ENCODE results near the gene LDLRAD3. TPM values are rescaled to one million over a fixed set of nuclear protein-coding genes. Genes with fewer than 3 reads are reported as not detected.

Gene LDLRAD3
- total RNA-seq, 1 experiment from 2014 or later = 19.0 TPM

GRCh38 chr11:36167073-36167472 lies 223.2 kb downstream of the LDLRAD3 start:
- Histone ChIP-seq H3K4me1 (ENCODE audit: control insufficient read depth in 1 of 2, insufficient read depth in 2 of 2, low read length in 2 of 2) (no peaks in the 10 kb centered on the region), H2AFZ (ENCODE audit: low read depth, low read length, poor library complexity, severe bottlenecking) (no peak overlapping the region), H3K27me3 (ENCODE audit: insufficient read depth, low read length) (no peaks in the 10 kb centered on the region), H3K9me2 (ENCODE audit: insufficient read depth) (no peaks in the 10 kb centered on the region), H3K27ac (ENCODE audit: low read depth, low read length) (no peak overlapping the region), H3K4me3 (replicated peaks in 1 of 2; ENCODE audit: low read depth in 1 of 2, low read length in 2 of 2) (no peak overlapping the region), H3K9me3 (ENCODE audit: control insufficient read depth in 1 of 2, insufficient read depth in 1 of 2, low read depth in 1 of 2, low read length in 2 of 2) (no peaks in the 10 kb centered on the region), H3K4me2 (ENCODE audit: low read length) (no peak overlapping the region), H3K79me2 (ENCODE audit: insufficient read depth, low read length) (no peaks in the 10 kb centered on the region), H4K20me1 (ENCODE audit: insufficient read depth) (no peaks in the 10 kb centered on the region; the same call in 1 of the 2 replicates), H3K9ac (ENCODE audit: low read length) (no peak overlapping the region), H3K36me3 (ENCODE audit: control insufficient read depth in 1 of 2, insufficient read depth in 2 of 2, low read length in 2 of 2) (no peaks in the 10 kb centered on the region)
- DNase-seq (ENCODE audit: low read depth, low spot score) (no peak), ATAC-seq (no peak)
- BruUV-seq (replicated peaks) = no TSS peak
- ChIA-PET POLR2A (no interaction called here), CTCF (no interaction called here), RAD21 (ENCODE audit: low non-redundant PET in 1 of 2, low total read pairs in 2 of 2, uncharacterized antibody in 2 of 2, unreplicated experiment in 2 of 2) (no interaction called here)
- TF ChIP-seq POLR2AphosphoS5 (IDR thresholded peaks at IDR 0.05; ENCODE audit: low read depth, low read length) (no peak), REST (IDR thresholded peaks at IDR 0.05; ENCODE audit: low read depth) (no peak)
- intact Hi-C loops (cut with micrococcal nuclease) = no loop called here

GRCh38 chr11:36167729-36168128 lies 223.9 kb downstream of the LDLRAD3 start:
- no peak overlapping the region for H3K4me3 ChIP-seq (replicated peaks in 1 of 2; ENCODE audit: low read depth in 1 of 2, low read length in 2 of 2)
- no peaks in the 10 kb centered on the region for H3K79me2 ChIP-seq (ENCODE audit: insufficient read depth, low read length)
- DNase-seq (ENCODE audit: low read depth, low spot score) = no peak
- no TSS peak for BruUV-seq (replicated peaks)
- intact Hi-C loops (cut with micrococcal nuclease) = no loop called here
- RAD21 ChIA-PET (ENCODE audit: low non-redundant PET in 1 of 2, low total read pairs in 2 of 2, uncharacterized antibody in 2 of 2, unreplicated experiment in 2 of 2) = no interaction called here
- POLR2A ChIA-PET = no interaction called here
- H3K9me3 ChIP-seq (ENCODE audit: control insufficient read depth in 1 of 2, insufficient read depth in 1 of 2, low read depth in 1 of 2, low read length in 2 of 2) = no peaks in the 10 kb centered on the region
- no peak for ATAC-seq
- no peaks in the 10 kb centered on the region for H3K36me3 ChIP-seq (ENCODE audit: control insufficient read depth in 1 of 2, insufficient read depth in 2 of 2, low read length in 2 of 2)
- H3K4me2 ChIP-seq (ENCODE audit: low read length) = no peak overlapping the region
- no peaks in the 10 kb centered on the region for H3K4me1 ChIP-seq (ENCODE audit: control insufficient read depth in 1 of 2, insufficient read depth in 2 of 2, low read length in 2 of 2)
- no peaks in the 10 kb centered on the region; the same call in 1 of the 2 replicates for H4K20me1 ChIP-seq (ENCODE audit: insufficient read depth)
- no peak overlapping the region for H3K27ac ChIP-seq (ENCODE audit: low read depth, low read length)
- no peak overlapping the region for H3K9ac ChIP-seq (ENCODE audit: low read length)
- H3K27me3 ChIP-seq (ENCODE audit: insufficient read depth, low read length) = no peaks in the 10 kb centered on the region
- H3K9me2 ChIP-seq (ENCODE audit: insufficient read depth) = no peaks in the 10 kb centered on the region
- H2AFZ ChIP-seq (ENCODE audit: low read depth, low read length, poor library complexity, severe bottlenecking) = no peak overlapping the region
- TF ChIP-seq CBX3 (IDR thresholded peaks at IDR 0.05; ENCODE audit: low read depth) = no peak
- no peak for TF ChIP-seq CTCF (IDR thresholded peaks at IDR 0.05 in 2 of 3, conservative IDR thresholded peaks at IDR 0.05 in 1 of 3; ENCODE audit: borderline replicate concordance in 1 of 3, insufficient read depth in 1 of 3, low read depth in 2 of 3, low read length in 2 of 3)
- no peak for TF ChIP-seq ZFX (IDR thresholded peaks at IDR 0.05)
- no peak for TF ChIP-seq ATF3 (IDR thresholded peaks at IDR 0.05)
- no peak for TF ChIP-seq SIN3A (IDR thresholded peaks at IDR 0.05; ENCODE audit: low read depth)
- CTCF ChIA-PET = no interaction called here
